Left hindlimb (tissue), 1 donor: ENCODE results near the gene UCHL1.
"Not testable (repeated sequence)": the region's sequence is repeated elsewhere in the genome, so short reads cannot be mapped to it uniquely, and the experiment has no call there.

Experiments
- DNase-seq: peaks from one replicate; pipeline ENCODE4 v3.0.0-alpha.2; 2018

UCHL1 gene

DNA sequence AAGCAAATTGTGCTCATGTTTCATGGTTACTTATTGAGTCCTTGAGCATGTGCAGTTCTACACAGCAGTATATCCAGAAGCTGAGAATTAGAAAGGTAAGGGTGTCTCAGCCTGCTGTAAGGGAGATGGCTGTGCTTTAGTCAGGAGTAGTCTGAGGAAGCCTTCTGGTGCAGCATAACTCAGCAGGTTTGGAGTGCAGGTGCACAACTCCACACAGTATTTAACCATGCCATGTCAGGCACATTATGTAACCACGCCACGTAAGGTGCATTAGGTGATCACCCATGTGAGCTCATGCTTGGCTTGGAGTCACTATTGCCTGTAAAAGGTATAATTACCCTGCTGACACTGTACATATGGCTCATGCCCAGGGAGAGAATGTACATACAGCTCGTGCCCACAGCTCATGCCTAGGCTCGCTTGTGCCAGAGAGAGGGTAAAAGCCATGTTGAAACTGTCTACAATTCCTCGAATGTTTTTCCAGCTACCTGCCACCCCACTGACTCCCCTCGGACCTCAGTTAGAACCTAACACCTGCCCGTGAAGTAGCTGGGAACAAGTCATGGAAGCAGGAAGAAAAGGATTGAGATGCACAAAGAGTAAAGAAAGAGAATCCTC is 37.8 kb downstream of the UCHL1 start:
- DNase-seq = no peak

DNA sequence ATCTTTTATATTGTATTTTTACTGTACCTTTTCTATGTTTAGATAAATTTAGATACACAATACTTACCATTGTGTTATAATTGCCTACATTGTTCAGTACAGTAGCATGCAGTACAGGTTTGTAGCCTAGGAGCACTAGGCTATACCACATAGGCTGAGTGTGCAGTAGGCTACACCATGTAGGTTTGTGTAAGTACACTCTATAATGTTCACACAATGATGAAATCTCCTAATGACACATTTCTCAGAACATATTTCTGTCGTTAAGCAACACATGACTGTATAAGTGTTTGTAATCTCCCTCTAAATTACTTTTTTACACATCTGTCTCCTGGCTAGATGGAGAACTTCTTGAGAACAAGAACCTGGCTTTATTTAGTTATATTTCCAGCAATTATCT is 40.3 kb downstream of the UCHL1 start:
- DNase-seq = no peak

DNA sequence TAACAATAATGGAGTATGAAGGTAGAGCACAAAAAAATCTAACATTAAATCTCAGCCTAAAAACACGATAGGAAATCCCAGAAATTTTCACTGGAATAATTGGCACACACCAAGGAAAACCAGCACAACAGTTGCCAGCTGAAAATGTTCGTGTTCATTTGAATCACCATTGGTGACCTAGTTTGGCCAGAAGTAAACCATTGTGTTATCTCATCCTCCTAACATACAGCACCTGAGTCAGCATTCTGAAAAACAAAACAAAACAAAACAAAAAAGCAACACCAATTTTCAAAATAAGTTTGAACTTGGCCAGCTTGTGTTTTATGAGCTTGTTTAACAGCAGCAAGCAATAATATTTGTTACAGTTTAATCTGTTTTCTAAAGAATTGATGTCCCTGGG is 41.1 kb downstream of the UCHL1 start:
- no peak for DNase-seq

DNA sequence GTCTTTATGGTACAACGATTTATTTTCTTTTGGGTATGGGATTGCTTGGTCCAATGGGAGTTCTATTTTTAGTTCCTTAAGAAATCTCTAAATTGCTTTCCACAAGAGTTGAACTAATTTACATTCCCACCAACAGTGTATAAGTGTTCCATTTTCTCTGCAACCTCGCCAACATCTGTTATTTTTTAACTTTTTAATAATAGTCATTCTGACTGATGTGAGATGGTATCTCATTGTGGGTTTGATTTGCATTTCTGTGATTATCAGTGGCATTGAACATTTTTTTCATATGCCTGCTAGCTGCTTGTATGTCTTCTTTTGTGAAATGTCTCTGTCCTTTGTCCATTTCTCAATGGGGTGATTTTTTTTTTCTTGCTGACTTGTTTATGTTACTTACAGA is 42.8 kb downstream of the UCHL1 start:
- DNase-seq = no peak

DNA sequence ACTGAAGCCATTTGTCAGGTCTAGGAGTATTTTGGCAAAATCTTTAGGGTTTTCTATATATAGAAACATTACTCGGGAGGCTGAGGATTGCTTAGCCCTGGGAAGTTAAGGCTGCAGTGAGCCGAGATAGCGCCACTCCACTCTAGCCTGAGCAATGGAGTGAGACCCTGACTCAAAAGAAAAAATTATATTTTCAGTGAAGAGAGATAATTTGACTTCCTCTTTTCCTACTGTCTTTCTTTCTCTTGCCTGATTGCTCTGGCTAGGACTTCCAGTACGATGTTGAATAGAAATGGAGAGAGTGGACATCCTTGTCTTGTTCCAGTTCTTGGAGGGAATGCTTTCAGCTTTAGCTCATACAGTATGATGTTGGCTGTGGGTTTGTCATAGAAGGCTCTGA is 44.4 kb downstream of the UCHL1 start:
- no peak for DNase-seq

DNA sequence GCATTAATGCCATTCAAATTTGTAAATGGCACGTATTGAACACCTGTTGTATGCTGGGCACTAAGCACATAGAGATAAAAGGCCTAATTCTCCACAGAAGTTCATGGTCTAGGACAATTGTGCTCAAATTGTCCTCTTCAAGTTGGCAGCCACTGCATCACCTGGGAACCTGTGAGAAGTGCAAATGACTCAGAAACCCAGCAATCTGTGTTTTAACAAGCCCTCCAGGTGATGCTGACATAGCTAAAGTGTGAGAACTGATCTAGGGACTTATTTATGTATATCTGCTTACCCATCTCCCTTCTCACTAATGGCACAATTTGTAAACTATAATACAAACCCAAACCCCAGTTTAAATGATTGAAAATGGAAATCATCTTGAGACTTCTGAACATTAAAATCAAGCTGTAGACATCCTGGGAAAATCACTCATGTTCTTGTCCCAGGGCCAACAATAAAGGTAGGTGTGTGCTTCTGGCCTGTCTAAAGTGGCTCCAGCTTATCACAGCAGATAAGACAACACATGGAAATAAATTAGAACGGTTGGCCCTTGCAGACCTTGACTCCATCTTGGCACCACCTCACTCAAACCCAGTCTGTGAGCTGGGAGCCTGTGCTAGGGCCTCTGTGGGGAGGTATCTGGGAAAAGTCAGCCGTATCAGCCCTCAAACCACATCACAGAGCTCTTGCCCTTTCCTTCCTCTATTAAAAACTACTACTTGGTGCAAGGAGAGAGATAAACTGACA is 46.8 kb downstream of the UCHL1 start:
- DNase-seq = no peak

DNA sequence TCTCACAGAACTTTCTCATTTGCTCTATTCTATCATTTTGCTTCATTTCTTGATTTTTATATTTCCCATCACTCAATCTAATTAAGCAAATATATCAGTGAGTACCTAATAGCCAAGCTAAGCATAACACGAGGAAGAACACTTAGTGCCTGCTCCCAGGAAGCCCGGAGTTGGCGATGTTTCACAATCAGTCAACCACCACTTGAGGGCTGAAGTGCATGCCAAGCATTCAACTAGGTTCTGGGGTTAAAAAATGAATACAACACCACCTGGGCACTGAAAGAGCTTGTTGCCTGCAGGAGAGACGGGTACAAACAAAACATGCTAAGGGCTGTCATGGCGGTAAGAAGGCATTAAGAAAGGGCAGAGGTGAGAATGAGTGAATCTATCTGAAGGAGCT is 47.5 kb downstream of the UCHL1 start:
- no peak for DNase-seq

DNA sequence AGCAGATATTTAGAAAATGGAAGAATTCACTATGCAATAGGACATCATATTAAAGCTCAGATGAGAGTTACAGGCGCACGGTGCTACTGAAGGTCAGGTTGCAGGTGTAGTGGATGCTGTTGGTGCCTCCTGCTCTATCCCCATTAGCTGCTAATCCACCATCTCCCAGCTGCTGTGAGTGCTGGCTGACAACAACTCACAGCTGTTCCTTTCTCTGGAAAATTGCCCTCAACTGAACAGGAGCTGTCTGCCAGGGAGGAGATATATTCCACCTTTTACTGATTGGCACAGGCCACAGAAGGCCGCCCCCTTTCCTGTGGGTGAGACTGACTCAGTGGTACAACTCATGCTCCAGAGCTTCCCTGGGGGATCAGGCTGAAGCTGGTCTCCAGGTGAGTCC is 48.7 kb downstream of the UCHL1 start:
- no peak for DNase-seq

DNA sequence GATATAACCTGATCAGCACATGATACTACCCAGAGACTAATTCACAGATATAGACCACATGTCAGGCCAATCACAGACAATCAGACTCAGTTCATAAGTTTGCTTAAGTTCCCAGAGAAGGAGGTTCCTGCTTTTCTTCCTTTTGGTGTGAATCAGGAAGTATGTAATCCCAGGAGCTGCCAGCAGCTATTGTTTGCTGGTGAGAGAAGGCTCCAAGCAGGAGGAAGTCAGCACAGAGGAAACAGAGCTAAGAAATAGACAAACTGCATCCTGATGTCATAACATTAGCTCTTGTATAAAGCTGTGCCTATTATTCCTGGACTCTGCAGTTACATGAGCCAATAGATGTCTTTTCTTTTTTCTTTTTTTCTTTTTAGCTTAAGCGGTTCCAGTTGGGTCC is 50.9 kb downstream of the UCHL1 start:
- no peak for DNase-seq

DNA sequence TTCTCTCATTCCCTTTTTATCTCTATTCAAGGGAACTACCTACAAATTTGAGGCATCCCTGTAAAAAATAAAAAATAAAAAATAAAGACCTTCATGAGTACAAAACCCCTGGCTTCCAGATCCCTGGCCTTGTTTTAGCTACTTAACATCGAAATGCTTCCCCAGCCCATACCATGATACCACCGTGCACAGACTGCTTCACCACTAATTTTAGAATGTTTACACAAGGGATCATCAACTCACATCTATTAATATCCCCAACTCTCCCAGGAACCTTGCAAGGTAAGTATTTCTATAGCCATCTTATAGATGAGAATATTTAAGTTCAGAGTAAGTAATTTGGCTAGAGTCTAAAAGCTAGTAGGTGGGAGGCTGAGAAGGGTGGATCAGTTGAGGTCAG is 51.7 kb downstream of the UCHL1 start:
- DNase-seq = no peak

DNA sequence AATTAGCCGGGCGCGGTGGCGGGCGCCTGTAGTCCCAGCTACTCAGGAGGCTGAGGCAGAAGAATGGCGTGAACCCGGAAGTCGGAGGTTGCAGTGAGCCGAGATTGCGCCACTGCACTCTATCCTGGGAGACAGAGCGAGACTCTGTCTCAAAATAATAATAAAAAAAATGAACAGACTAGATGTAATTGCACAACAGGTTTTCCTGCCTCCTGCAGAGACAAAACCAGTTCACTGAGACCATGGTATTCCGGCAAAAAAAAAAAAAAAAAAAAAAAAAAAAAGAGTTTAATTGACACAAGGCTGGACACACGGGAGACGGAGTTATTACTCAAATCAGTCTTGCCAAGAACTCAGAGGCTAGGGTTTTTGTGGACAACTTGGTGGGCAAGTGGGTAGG is 58.7 kb downstream of the UCHL1 start:
- not testable (repeated sequence) for DNase-seq

DNA sequence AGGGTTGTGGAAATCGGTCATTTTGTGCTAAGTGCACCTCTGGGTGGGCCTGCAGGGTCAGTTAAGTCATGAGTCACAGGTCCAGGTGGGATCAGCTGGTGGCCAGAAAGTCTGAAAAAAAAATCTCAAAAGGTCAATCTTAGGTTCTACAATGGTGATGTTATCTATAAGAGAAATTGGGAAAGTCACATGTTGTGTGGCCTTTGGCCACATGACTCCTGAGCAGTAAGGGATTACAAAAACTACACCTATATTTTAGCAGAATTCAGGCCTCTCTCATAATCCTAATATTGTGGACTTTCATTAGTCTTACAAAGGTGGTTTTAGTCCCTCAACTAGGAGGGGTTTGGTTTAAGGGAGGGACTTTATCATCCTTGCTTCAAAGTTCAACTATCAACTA is 59.1 kb downstream of the UCHL1 start:
- DNase-seq = no peak
